Osteoblast (primary cell): Measurements from ENCODE around the gene CREG2. TPM values are rescaled to one million over a fixed set of nuclear protein-coding genes. Genes with fewer than 3 reads are reported as not detected.

ENCODE experiments used
- DNase-seq: peaks from one replicate; pipeline ENCODE4 v3.0.0; 2011; ENCODE audit warnings: low spot score, mixed read lengths; ENCODE audit not compliant: insufficient read length; ENCODE audit errors: missing footprints
- H2AFZ ChIP-seq: 2 replicates; pipeline ENCODE4 v1.6.0; 2011; ENCODE audit warnings: mild to moderate bottlenecking, low read length
- H3K27ac ChIP-seq: 2 replicates; pipeline ENCODE4 v1.5.1; 2011; ENCODE audit warnings: mild to moderate bottlenecking, low read depth, low read length, moderate library complexity
- H3K27me3 ChIP-seq: 2 replicates; pipeline ENCODE4 v1.6.0; 2012; ENCODE audit warnings: mild to moderate bottlenecking, control low read depth, inconsistent platforms, low read length, moderate library complexity; ENCODE audit not compliant: insufficient read depth
- H3K36me3 ChIP-seq: 2 replicates; pipeline ENCODE4 v1.5.1; 2011; ENCODE audit warnings: mild to moderate bottlenecking, low read length, control low read depth, moderate library complexity; ENCODE audit not compliant: insufficient read depth
- H3K4me1 ChIP-seq: 2 replicates; pipeline ENCODE4 v1.5.1; 2011; ENCODE audit warnings: mild to moderate bottlenecking, low read length, control low read depth, moderate library complexity; ENCODE audit not compliant: insufficient read depth
- H3K4me2 ChIP-seq: 2 replicates; pipeline ENCODE4 v1.6.0; 2011; ENCODE audit warnings: mild to moderate bottlenecking, low read length; ENCODE audit not compliant: insufficient read depth
- H3K4me3 ChIP-seq: fragments of 200-600 bp; sonication (generic); 3 replicates; pipeline ENCODE4 v1.5.1; 2012; ENCODE audit warnings: mild to moderate bottlenecking, low read length, inconsistent platforms; ENCODE audit not compliant: insufficient read depth
- H3K79me2 ChIP-seq: 2 replicates; pipeline ENCODE4 v1.6.0; 2012; ENCODE audit warnings: mild to moderate bottlenecking, low read length, control low read depth, inconsistent platforms; ENCODE audit not compliant: insufficient read depth
- H3K9me3 ChIP-seq: 2 replicates; pipeline ENCODE4 v1.5.1; 2011; ENCODE audit warnings: low read depth, low read length, control low read depth
- H4K20me1 ChIP-seq: 2 replicates; pipeline ENCODE4 v1.6.0; 2012; ENCODE audit warnings: mild to moderate bottlenecking, low read length, control low read depth; ENCODE audit not compliant: insufficient read depth
- total RNA-seq: library from RNA; depleted of rRNA; stranded (reverse); fragments of >200 nt; gene quantifications from 2 replicates; pipeline ENCODE4 v1.2.3, GENCODE V29; 2012
- TF ChIP-seq, protein P1 (sequence below): IDR thresholded peaks from 2 replicates; pipeline ENCODE4 v1.5.1; 2011; ENCODE audit warnings: mild to moderate bottlenecking, low read depth, low read length, moderate library complexity; ENCODE audit errors: extremely low read depth

CREG2 gene
- total RNA-seq, 1 donor = 0.36 TPM

DNA sequence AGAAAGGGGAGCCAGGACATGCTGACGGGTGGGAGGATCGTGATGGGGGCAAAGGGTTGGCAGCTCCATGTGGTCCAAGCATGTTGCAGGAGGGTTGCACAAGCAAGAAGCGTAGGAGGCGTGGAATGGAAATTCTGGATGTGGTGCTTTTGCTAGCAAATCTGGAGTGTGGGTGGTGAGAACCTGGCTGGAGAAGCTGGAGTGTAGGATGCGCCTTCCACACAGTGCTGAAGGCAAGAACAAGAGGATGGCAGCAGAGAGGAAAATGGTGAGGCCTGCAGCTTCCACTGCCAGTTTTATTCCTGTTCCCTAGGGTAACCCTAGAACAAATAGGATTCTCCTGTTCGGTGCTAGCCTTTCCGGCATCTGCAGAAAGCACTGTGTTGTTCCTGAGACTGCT lies 22.4 kb downstream of the CREG2 start:
- H3K27ac ChIP-seq = no peak overlapping the region
- H3K4me2 ChIP-seq = no peak overlapping the region
- H3K4me1 ChIP-seq = no peaks in the 10 kb centered on the region
- H3K9me3 ChIP-seq = no peaks in the 10 kb centered on the region
- H3K79me2 ChIP-seq = no peaks in the 10 kb centered on the region
- no peak overlapping the region for H2AFZ ChIP-seq
- no peak overlapping the region for H3K4me3 ChIP-seq
- TF ChIP-seq, protein P1, sequence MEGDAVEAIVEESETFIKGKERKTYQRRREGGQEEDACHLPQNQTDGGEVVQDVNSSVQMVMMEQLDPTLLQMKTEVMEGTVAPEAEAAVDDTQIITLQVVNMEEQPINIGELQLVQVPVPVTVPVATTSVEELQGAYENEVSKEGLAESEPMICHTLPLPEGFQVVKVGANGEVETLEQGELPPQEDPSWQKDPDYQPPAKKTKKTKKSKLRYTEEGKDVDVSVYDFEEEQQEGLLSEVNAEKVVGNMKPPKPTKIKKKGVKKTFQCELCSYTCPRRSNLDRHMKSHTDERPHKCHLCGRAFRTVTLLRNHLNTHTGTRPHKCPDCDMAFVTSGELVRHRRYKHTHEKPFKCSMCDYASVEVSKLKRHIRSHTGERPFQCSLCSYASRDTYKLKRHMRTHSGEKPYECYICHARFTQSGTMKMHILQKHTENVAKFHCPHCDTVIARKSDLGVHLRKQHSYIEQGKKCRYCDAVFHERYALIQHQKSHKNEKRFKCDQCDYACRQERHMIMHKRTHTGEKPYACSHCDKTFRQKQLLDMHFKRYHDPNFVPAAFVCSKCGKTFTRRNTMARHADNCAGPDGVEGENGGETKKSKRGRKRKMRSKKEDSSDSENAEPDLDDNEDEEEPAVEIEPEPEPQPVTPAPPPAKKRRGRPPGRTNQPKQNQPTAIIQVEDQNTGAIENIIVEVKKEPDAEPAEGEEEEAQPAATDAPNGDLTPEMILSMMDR = no peak
- H3K36me3 ChIP-seq = no peaks in the 10 kb centered on the region
- H4K20me1 ChIP-seq = no peaks in the 10 kb centered on the region
- peaks cover 19% of the 10 kb centered on the region for H3K27me3 ChIP-seq
- no peak for DNase-seq

- H4K20me1 ChIP-seq = no peaks in the 10 kb centered on the region
- H3K9me3 ChIP-seq = no peaks in the 10 kb centered on the region
- H3K79me2 ChIP-seq = no peaks in the 10 kb centered on the region
- no peaks in the 10 kb centered on the region for H3K36me3 ChIP-seq
- no peak overlapping the region for H3K4me3 ChIP-seq
- no peak overlapping the region for H3K27ac ChIP-seq
- DNase-seq = peak; percentile 57
- H3K4me1 ChIP-seq = no peaks in the 10 kb centered on the region
- no peak overlapping the region for H2AFZ ChIP-seq
- no peak overlapping the region for H3K4me2 ChIP-seq
- TF ChIP-seq, protein P1 = no peak
- peaks cover 19% of the 10 kb centered on the region for H3K27me3 ChIP-seq
Observed at GRCh38 chr2:101362777-101363176, 24.5 kb downstream of the CREG2 start.

DNA sequence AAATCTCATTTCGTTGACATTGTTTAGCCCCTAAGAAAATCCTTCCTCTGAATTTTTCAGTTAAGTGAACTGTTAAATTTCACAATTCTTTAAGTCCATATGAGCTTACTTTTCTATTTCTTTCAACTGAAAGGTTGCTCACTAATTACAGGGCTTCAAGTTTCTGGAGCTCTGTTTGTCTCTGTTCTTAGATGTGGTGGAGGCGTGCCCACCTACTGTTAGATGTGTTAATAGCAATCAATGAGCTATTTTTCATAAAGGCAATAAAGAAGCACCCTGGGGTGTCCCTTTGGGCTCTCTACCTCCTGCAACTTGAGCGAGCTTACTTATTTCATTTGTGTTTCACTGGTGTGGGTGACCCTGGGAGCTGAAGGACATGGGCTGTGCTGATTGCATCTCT lies 25.0 kb downstream of the CREG2 start:
- TF ChIP-seq, protein P1 = no peak
- Histone ChIP-seq H3K4me3 (no peak overlapping the region), H3K9me3 (no peaks in the 10 kb centered on the region), H3K4me2 (no peak overlapping the region), H2AFZ (no peak overlapping the region), H3K4me1 (no peaks in the 10 kb centered on the region), H3K27ac (no peak overlapping the region), H3K36me3 (no peaks in the 10 kb centered on the region), H4K20me1 (no peaks in the 10 kb centered on the region), H3K79me2 (no peaks in the 10 kb centered on the region), H3K27me3 (peaks cover 19% of the 10 kb centered on the region)
- no peak for DNase-seq

- H3K27me3 ChIP-seq = peaks cover 19% of the 10 kb centered on the region
- H2AFZ ChIP-seq = no peak overlapping the region
- H4K20me1 ChIP-seq = no peaks in the 10 kb centered on the region
- H3K4me1 ChIP-seq = peaks cover 7% of the 10 kb centered on the region
- H3K27ac ChIP-seq = no peak overlapping the region
- H3K36me3 ChIP-seq = no peaks in the 10 kb centered on the region
- no peak overlapping the region for H3K4me2 ChIP-seq
- no peaks in the 10 kb centered on the region for H3K9me3 ChIP-seq
- no peak for DNase-seq
- no peak overlapping the region for H3K4me3 ChIP-seq
- no peaks in the 10 kb centered on the region for H3K79me2 ChIP-seq
- TF ChIP-seq, protein P1 = no peak
Observed at GRCh38 chr2:101361522-101361921, 25.8 kb downstream of the CREG2 start.
